SH-SY5Y (cell line): Measurements from ENCODE around the gene RGS10.

ENCODE experiments used
- GATA2 ChIP-seq: IDR thresholded peaks from 2 replicates; pipeline ENCODE4 v1.6.1; 2011; ENCODE audit warnings: mild to moderate bottlenecking, low read depth, low read length
- GATA3 ChIP-seq: IDR thresholded peaks from 2 replicates; pipeline ENCODE4 v1.6.1; 2011; ENCODE audit warnings: low read depth, mild to moderate bottlenecking, low read length, moderate library complexity

GRCh38 chr10:119495545-119495944 lies 47.0 kb downstream of the RGS10 start:
- no peak for TF ChIP-seq GATA3
- TF ChIP-seq GATA2, result no peak
